Heart left ventricle (tissue), 16 donors: ENCODE data around the gene SIL1. TPM values are rescaled to one million over a fixed set of nuclear protein-coding genes. Genes with fewer than 3 reads are reported as not detected.
A peak's percentile ranks its signal among the peaks of the same experiment; 100 is the strongest.

Experiments used
- ATAC-seq, 4 donors: fragments of 200-7000 bp; cut with Tn5 transposase; one replicate each; pipeline ENCODE4 v1.9.1; 2020 to 2022; ENCODE audit warnings: moderate library complexity in 4 of 4, mild to moderate bottlenecking in 3 of 4, moderate number of reproducible peaks in 1 of 4
- DNase-seq, 5 donors: peaks; one replicate each; pipeline ENCODE4 v3.0.0-alpha.2; 2020
- H3K27ac ChIP-seq, 12 donors: fragments of 200-600 bp; sonication (generic) in 4 of 12; one replicate each; pipeline versions ENCODE4 v1.5.0 to v1.8.0; 2016 to 2022; ENCODE audit warnings: mild to moderate bottlenecking in 2 of 12
- H3K27me3 ChIP-seq, 9 donors: fragments of 200-600 bp; sonication (generic) in 2 of 9; one replicate each; pipeline versions ENCODE4 v1.5.1 to v1.8.0; 2016 to 2022; ENCODE audit warnings: mild to moderate bottlenecking in 3 of 9
- H3K36me3 ChIP-seq, 9 donors: fragments of 200-600 bp; sonication (generic) in 2 of 9; one replicate each; pipeline versions ENCODE4 v1.5.0 to v1.8.0; 2018 to 2022; ENCODE audit warnings: mild to moderate bottlenecking in 2 of 9
- H3K4me1 ChIP-seq, 12 donors: fragments of 200-600 bp; sonication (generic) in 4 of 12; one replicate each; pipeline versions ENCODE4 v1.5.0 to v1.8.0; 2016 to 2022; ENCODE audit warnings: mild to moderate bottlenecking in 3 of 12
- H3K4me3 ChIP-seq, 12 donors: fragments of 200-600 bp; sonication (generic) in 4 of 12; one replicate each; pipeline versions ENCODE4 v1.5.0 to v1.8.0; 2017 to 2022; ENCODE audit warnings: mild to moderate bottlenecking in 9 of 12, moderate library complexity in 4 of 12
- H3K9me3 ChIP-seq, 12 donors: fragments of 200-600 bp; sonication (generic) in 4 of 12; one replicate each; pipeline versions ENCODE4 v1.5.0 to v1.8.0; 2016 to 2022; ENCODE audit warnings: mild to moderate bottlenecking in 1 of 12
- POLR2A ChIP-seq, 2 donors: fragments of 450-650 bp; IDR thresholded peaks; one replicate each; pipeline ENCODE4 v1.6.1; 2017; ENCODE audit warnings: antibody characterized with exemption in 2 of 2, mild to moderate bottlenecking in 2 of 2, moderate library complexity in 2 of 2
- WGBS, 4 donors: extraction: QIAGEN DNeasy Blood & Tissue Kit in 2 of 4; methylation state at CpG; one replicate each; pipeline versions ENCODE4 v1.1.5 to v1.1.7; 2013 to 2018; 5-methylcytosine and 5-hydroxymethylcytosine counted together
- intact Hi-C, 10 donors: fragments of 100-400 bp; cut with DNase I; formaldehyde crosslinking; loops; one replicate each; pipeline versions ENCODE4 v1.11.1 to v1.14.2; 2022
- polyA plus RNA-seq, 2 donors: library from polyadenylated mRNA; stranded (reverse); fragments of 200-250 nt; gene quantifications; one replicate each; pipeline ENCODE4 v1.2.3, GENCODE V29; 2013
- total RNA-seq, 9 donors: library from RNA; depleted of rRNA in 2 of 9; stranded (reverse); fragments of >200 nt in 2 of 9; fragmentation: NEBNext Ultra II Directional in 3 of 9; extraction: Animal tissue kit (Norgen Biotek cat#: 25700) in 3 of 9; gene quantifications; one replicate each; pipeline versions ENCODE4 v1.1.0 to v1.2.4, GENCODE V29; 2016 to 2023
- TF ChIP-seq, protein P1 (sequence below), 12 donors: fragments of 200-600 bp; sonication (generic) in 4 of 12; IDR thresholded peaks; one replicate each; pipeline versions ENCODE4 v1.5.0 to v1.8.0; 2018 to 2022; ENCODE audit warnings: antibody characterized with exemption in 12 of 12, mild to moderate bottlenecking in 5 of 12
- donor health status: ischemic (EF 13 %, LVEDD 7.1; RV severe dilation, severe dysfunction).
- donor health status: healthy with polysubstance abuse.
- donor health status: DM: no; HTN: yes; CAD: no.
- donor health status: DM: no; HTN: no; CAD: no.
- donor health status: ischemic (EF 25% LVEDD 6.9; RV normal size, moderate dysfunction).
- donor health status: ischemic (EF 25% LVEDD 5.7; RV mildly dilated, moderate dysfunction).
- donor health status: healthy.
- donor health status: DM: yes; HTN: yes; CAD: no.
- donor health status: ischemic (EF 35%, LVEDD 5.7; RV mildly dilated, moderate dysfunction).
- donor health status: nonischemic (EF 11% LVEDD 7.7; RV severe dilation, severe dysfunction).
- donor health status: DM: yes; HTN: yes; CAD: no.
- donor health status: PGD.
- donor health status: ischemic (EF 29% LVEDD 5.4; RV normal size, mild dysfunction).
- donor health status: nonischemic (EF 23%, LVEDD 6.1; RV moderate dilation, normal function).

Gene SIL1
- total and polyA plus RNA-seq, 11 donors: 33.8 to 341 (median 40.2) TPM

DNA sequence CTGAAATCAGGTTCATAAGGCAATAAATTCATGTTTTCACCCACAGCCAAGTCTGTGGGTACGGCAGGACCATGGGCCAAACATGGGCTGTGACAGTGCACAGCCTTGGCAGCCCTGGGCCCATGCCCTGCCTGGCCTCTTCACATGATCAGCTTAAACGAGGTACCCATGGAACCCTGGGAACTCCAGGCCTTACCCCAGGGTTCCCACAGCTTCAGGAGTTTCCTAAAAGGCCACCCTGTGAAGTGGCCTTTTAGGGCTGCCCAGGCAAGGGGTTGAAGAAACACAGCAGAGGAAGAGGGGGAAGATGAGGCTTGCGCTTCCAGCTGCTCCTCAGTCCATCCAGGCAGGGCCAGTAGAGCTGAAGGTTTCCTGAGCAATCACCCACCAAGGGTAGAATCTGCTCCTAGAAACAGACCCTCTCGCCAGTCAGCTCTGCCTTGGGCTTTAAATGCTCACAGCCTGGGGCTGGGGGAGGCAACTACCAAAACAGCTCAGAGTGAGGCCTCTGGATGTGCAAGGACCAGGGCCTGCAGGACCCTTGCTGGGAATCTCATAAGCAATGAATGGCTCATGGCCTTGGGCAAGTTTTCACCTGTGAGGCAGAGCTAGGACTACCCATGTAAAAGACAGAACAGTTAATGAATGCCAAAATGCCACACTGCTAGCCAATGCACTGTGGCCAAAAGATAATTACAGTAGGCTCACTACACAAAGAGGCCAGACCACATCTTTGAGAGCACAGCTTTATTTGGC lies 243.7 kb downstream of the SIL1 start:
- DNase-seq (peak in 1 of 5 donors; percentile 25), ATAC-seq (peak in 2 of 4 donors; percentile 10 to 40)
- Histone ChIP-seq H3K4me3 (no peak overlapping the region), H3K27ac (peak overlapping the region; percentile 51 to 92 (median 84)), H3K27me3 (no peaks in the 10 kb centered on the region), H3K9me3 (no peaks in the 10 kb centered on the region), H3K4me1 (peaks cover 21 to 68% (median 52%) of the 10 kb centered on the region in 12 donors), H3K36me3 (no peaks in the 10 kb centered on the region)
- intact Hi-C loops: loop anchor here in 1 of 10 donors (10.0 kb wide), 1 partner anchor 190 kb away; no protein-coding TSS in a partner anchor
- WGBS, 4 donors: 70 to 81% (median 73%) methylated on average over 4 of the region's 4 CpGs
- TF ChIP-seq, protein P1, sequence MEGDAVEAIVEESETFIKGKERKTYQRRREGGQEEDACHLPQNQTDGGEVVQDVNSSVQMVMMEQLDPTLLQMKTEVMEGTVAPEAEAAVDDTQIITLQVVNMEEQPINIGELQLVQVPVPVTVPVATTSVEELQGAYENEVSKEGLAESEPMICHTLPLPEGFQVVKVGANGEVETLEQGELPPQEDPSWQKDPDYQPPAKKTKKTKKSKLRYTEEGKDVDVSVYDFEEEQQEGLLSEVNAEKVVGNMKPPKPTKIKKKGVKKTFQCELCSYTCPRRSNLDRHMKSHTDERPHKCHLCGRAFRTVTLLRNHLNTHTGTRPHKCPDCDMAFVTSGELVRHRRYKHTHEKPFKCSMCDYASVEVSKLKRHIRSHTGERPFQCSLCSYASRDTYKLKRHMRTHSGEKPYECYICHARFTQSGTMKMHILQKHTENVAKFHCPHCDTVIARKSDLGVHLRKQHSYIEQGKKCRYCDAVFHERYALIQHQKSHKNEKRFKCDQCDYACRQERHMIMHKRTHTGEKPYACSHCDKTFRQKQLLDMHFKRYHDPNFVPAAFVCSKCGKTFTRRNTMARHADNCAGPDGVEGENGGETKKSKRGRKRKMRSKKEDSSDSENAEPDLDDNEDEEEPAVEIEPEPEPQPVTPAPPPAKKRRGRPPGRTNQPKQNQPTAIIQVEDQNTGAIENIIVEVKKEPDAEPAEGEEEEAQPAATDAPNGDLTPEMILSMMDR (IDR thresholded peaks at IDR 0.05): no peak
- TF ChIP-seq POLR2A (IDR thresholded peaks at IDR 0.05): no peak

GRCh38 chr5:138953387-138954256 lies 244.5 kb downstream of the SIL1 start:
- ATAC-seq (peak; percentile 92 to 96 (median 94)), DNase-seq (peak; percentile 92 to 97 (median 93))
- H3K9me3 ChIP-seq: no peaks in the 10 kb centered on the region
- peaks cover 21 to 76% (median 57%) of the 10 kb centered on the region in 12 donors for H3K4me1 ChIP-seq
- no peaks in the 10 kb centered on the region for H3K36me3 ChIP-seq
- no peak for TF ChIP-seq POLR2A (IDR thresholded peaks at IDR 0.05)
- TF ChIP-seq, protein P1 (IDR thresholded peaks at IDR 0.05): no peak
- intact Hi-C loops: loop anchor here in 1 of 10 donors (10.0 kb wide), 1 partner anchor 191 kb away; no protein-coding TSS in a partner anchor
- no peaks in the 10 kb centered on the region for H3K27me3 ChIP-seq
- peak overlapping the region; percentile 57 to 92 (median 84) for H3K27ac ChIP-seq
- WGBS, 4 donors: 20 to 25% (median 22%) methylated on average over 11 to 14 of the region's 14 CpGs
- no peak overlapping the region for H3K4me3 ChIP-seq

DNA sequence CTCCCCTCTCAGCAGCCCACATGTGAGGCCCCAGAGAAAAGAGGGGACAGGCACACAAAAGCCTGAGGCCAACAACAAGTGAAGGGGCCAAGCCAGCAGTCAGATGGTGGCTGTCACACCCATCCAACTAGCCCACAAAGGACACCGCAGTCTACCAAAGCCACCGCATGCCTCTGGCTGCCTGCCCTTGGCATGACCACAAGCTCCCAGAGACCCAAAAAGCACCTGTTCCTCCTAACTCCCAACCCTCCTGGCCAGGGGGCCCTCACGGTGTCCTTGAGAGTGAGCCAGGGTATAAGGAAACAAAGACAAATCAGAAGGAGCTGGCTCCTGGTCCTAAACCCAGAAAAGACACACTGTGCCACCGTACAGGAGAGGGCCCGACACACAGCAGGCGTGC lies 245.2 kb downstream of the SIL1 start:
- Histone ChIP-seq H3K36me3 (no peaks in the 10 kb centered on the region), H3K27ac (peak overlapping the region; percentile 57 to 92 (median 84)), H3K4me1 (peaks cover 21 to 82% (median 62%) of the 10 kb centered on the region in 12 donors), H3K9me3 (no peaks in the 10 kb centered on the region), H3K4me3 (no peak overlapping the region), H3K27me3 (no peaks in the 10 kb centered on the region)
- 11 to 18% (median 13%) methylated on average over 6 of the region's 6 CpGs for WGBS, 4 donors
- TF ChIP-seq POLR2A (IDR thresholded peaks at IDR 0.05): no peak
- TF ChIP-seq, protein P1 (IDR thresholded peaks at IDR 0.05): no peak
- ATAC-seq: peak in 3 of 4 donors; percentile 1 to 23 (median 3)
- intact Hi-C loops: loop anchor here in 1 of 10 donors (10.0 kb wide), 1 partner anchor 192 kb away; no protein-coding TSS in a partner anchor
- DNase-seq: peak in 1 of 5 donors; percentile 47
